H1 (cell line): ENCODE data around the gene DCBLD2. TPM values are rescaled to one million over a fixed set of nuclear protein-coding genes. Genes with fewer than 3 reads are reported as not detected.

ENCODE experiments used
- CTCF ChIA-PET: fragments of 300-600 bp; sonication (Branson Sonifier 250); formaldehyde crosslinking; loops from one replicate; lab custom pipeline; 2021; ENCODE audit not compliant: partially characterized antibody; lab: Charles Lee
- POLR2A ChIA-PET: fragments of 300-600 bp; sonication (Branson Sonifier 250); formaldehyde crosslinking; loops from one replicate; lab custom pipeline; 2021; ENCODE audit warnings: inconsistent platforms; ENCODE audit not compliant: partially characterized antibody; lab: Charles Lee
- DNase-seq, 2 experiments: peaks; one replicate each; pipeline versions ENCODE4 v3.0.0 to v3.0.0-alpha.2; 2010 to 2022; ENCODE audit warnings: low spot score in 2 of 2, low read depth in 1 of 2, mixed read lengths in 1 of 2
- FAIRE-seq: peaks from 2 replicates; lab custom pipeline; 2011; peaks lifted over from hg19 to GRCh38; lab: Jason Lieb, UNC
- H2AFZ ChIP-seq: 2 replicates; pipeline ENCODE4 v1.8.1; 2012; ENCODE audit warnings: low read length, inconsistent platforms
- H2AK5ac ChIP-seq: 2 replicates; pipeline ENCODE4 v1.6.1; 2013; ENCODE audit warnings: low read depth, low read length
- H2BK120ac ChIP-seq: replicated peaks from 2 replicates; pipeline ENCODE3; 2013; ENCODE audit warnings: low read depth, low read length, inconsistent platforms
- H2BK12ac ChIP-seq: 2 replicates; pipeline ENCODE4 v1.6.1; 2013; ENCODE audit warnings: low read depth, low read length
- H2BK15ac ChIP-seq: 2 replicates; pipeline ENCODE4 v1.6.1; 2013; ENCODE audit warnings: low read length
- H2BK20ac ChIP-seq: 2 replicates; pipeline ENCODE4 v1.6.1; 2013; ENCODE audit warnings: low read length
- H2BK5ac ChIP-seq: 2 replicates; pipeline ENCODE4 v1.6.1; 2013; ENCODE audit warnings: low read depth, low read length
- H3K14ac ChIP-seq: 2 replicates; pipeline ENCODE4 v1.6.1; 2013; ENCODE audit warnings: inconsistent platforms; ENCODE audit not compliant: insufficient read length
- H3K18ac ChIP-seq: 2 replicates; pipeline ENCODE4 v1.6.1; 2013; ENCODE audit warnings: low read length; ENCODE audit errors: extremely low read depth
- H3K23ac ChIP-seq: 2 replicates; pipeline ENCODE4 v1.6.1; 2013; ENCODE audit warnings: inconsistent platforms; ENCODE audit not compliant: insufficient read length
- H3K23me2 ChIP-seq: 2 replicates; pipeline ENCODE4 v1.6.1; 2013; ENCODE audit warnings: low read depth, low read length
- H3K27ac ChIP-seq: 2 replicates; pipeline ENCODE4 v1.6.1; 2011; ENCODE audit warnings: low read depth, low read length, inconsistent platforms
- H3K27me3 ChIP-seq, 4 experiments: replicated peaks in 1 of 4; 1 replicate in 1 of 4; 2 replicates in 3 of 4; pipeline versions ENCODE4 v1.6.1 to v1.8.1; 2011 to 2013; ENCODE audit warnings: low read length in 3 of 4, mild to moderate bottlenecking in 3 of 4, inconsistent platforms in 2 of 4, mixed read lengths in 2 of 4, moderate library complexity in 1 of 4; ENCODE audit not compliant: control insufficient read depth in 3 of 4, insufficient read depth in 3 of 4; ENCODE audit errors: extremely low read depth in 1 of 4
- H3K36me3 ChIP-seq, 4 experiments: 2 replicates each; pipeline versions ENCODE4 v1.6.1 to v1.8.1; 2011 to 2013; ENCODE audit warnings: mild to moderate bottlenecking in 4 of 4, low read length in 3 of 4, moderate library complexity in 2 of 4, control low read depth in 1 of 4, inconsistent platforms in 1 of 4; ENCODE audit not compliant: insufficient read depth in 4 of 4, control insufficient read depth in 2 of 4
- H3K4ac ChIP-seq: replicated peaks from 2 replicates; pipeline ENCODE3; 2013; ENCODE audit warnings: low read length, low read depth, mixed read lengths, inconsistent platforms; ENCODE audit not compliant: insufficient read length
- H3K4me1 ChIP-seq, 4 experiments: replicated peaks in 1 of 4; 1 replicate in 1 of 4; 2 replicates in 3 of 4; pipeline versions ENCODE4 v1.6.1 to v1.8.1; 2011 to 2013; ENCODE audit warnings: low read length in 3 of 4, inconsistent platforms in 2 of 4, mixed read lengths in 1 of 4; ENCODE audit not compliant: insufficient read depth in 4 of 4, control insufficient read depth in 3 of 4
- H3K4me2 ChIP-seq, 2 experiments: 2 replicates each; pipeline versions ENCODE4 v1.6.1 to v1.8.1; 2011 to 2013; ENCODE audit warnings: low read depth in 2 of 2, low read length in 2 of 2, control low read depth in 1 of 2, inconsistent platforms in 1 of 2, mild to moderate bottlenecking in 1 of 2; ENCODE audit not compliant: insufficient read depth in 1 of 2
- H3K4me3 ChIP-seq, 4 experiments: fragments of 200-600, 300-600 bp in 1 of 4; sonication (generic), shearing (Covaris generic), sonication (Bioruptor Twin) in 1 of 4; 2 replicates each; pipeline versions ENCODE4 v1.5.1 to v1.8.1; 2011 to 2016; ENCODE audit warnings: low read length in 4 of 4, low read depth in 3 of 4, control low read depth in 2 of 4, inconsistent platforms in 2 of 4, mild to moderate bottlenecking in 2 of 4, mixed read lengths in 1 of 4, moderate library complexity in 1 of 4; ENCODE audit not compliant: insufficient read depth in 2 of 4; ENCODE audit errors: extremely low read depth in 1 of 4
- H3K56ac ChIP-seq: replicated peaks from 2 replicates; pipeline ENCODE3; 2013; ENCODE audit warnings: low read depth, mild to moderate bottlenecking, mixed read lengths, low read length, inconsistent platforms; ENCODE audit not compliant: insufficient read length
- H3K79me1 ChIP-seq: 2 replicates; pipeline ENCODE4 v1.6.1; 2013; ENCODE audit warnings: low read depth, low read length, control low read depth
- H3K79me2 ChIP-seq, 2 experiments: 2 replicates each; pipeline versions ENCODE4 v1.6.1 to v1.8.1; 2012 to 2013; ENCODE audit warnings: low read length in 2 of 2, mild to moderate bottlenecking in 2 of 2, inconsistent platforms in 1 of 2; ENCODE audit not compliant: insufficient read depth in 2 of 2, control insufficient read depth in 1 of 2
- H3K9ac ChIP-seq, 4 experiments: replicated peaks in 1 of 4; 1 replicate in 1 of 4; 2 replicates in 3 of 4; pipeline versions ENCODE4 v1.6.1 to v1.8.1; 2011 to 2013; ENCODE audit warnings: low read depth in 3 of 4, low read length in 3 of 4, control low read depth in 2 of 4, mild to moderate bottlenecking in 2 of 4, moderate library complexity in 2 of 4, inconsistent platforms in 1 of 4; ENCODE audit errors: extremely low read depth in 1 of 4
- H3K9me3 ChIP-seq, 2 experiments: 2 replicates each; pipeline versions ENCODE4 v1.6.1 to v1.8.1; 2012 to 2013; ENCODE audit warnings: mild to moderate bottlenecking in 2 of 2, moderate library complexity in 2 of 2, control low read depth in 1 of 2, inconsistent platforms in 1 of 2, low read depth in 1 of 2, low read length in 1 of 2, mixed read lengths in 1 of 2; ENCODE audit not compliant: insufficient read depth in 2 of 2
- H4K20me1 ChIP-seq, 2 experiments: replicated peaks in 1 of 2; 2 replicates each; pipeline versions ENCODE3 to v1.8.1; 2011 to 2013; ENCODE audit warnings: inconsistent platforms in 2 of 2, low read length in 2 of 2, mild to moderate bottlenecking in 1 of 2; ENCODE audit not compliant: insufficient read depth in 2 of 2, control insufficient read depth in 1 of 2
- H4K5ac ChIP-seq: 2 replicates; pipeline ENCODE4 v1.6.1; 2013; ENCODE audit warnings: low read length, low read depth, mixed read lengths, inconsistent platforms; ENCODE audit not compliant: insufficient read length
- H4K8ac ChIP-seq: 2 replicates; pipeline ENCODE4 v1.8.0; 2013; ENCODE audit warnings: mild to moderate bottlenecking, moderate library complexity, low read length, inconsistent platforms; ENCODE audit not compliant: insufficient read depth; ENCODE audit errors: extremely low read depth
- H4K91ac ChIP-seq: replicated peaks from 2 replicates; pipeline ENCODE3; 2013; ENCODE audit warnings: low read length, mixed read lengths, inconsistent platforms; ENCODE audit not compliant: insufficient read length
- EP300 ChIP-seq, 2 experiments: IDR thresholded peaks; 1 replicate in 1 of 2; 2 replicates in 1 of 2; pipeline ENCODE4 v1.6.1; 2011 to 2012; ENCODE audit warnings: low read depth in 2 of 2, low read length in 2 of 2, mild to moderate bottlenecking in 2 of 2, borderline replicate concordance in 1 of 2, inconsistent platforms in 1 of 2, moderate library complexity in 1 of 2
- WGBS, 2 experiments: shearing (Covaris generic) in 1 of 2; methylation state at CpG; one replicate each; pipeline versions ENCODE4 v1.1.6 to v1.1.7; 2013 to 2015; ENCODE audit warnings: low lambda C conversion rate in 2 of 2, mixed read lengths in 2 of 2, inconsistent platforms in 1 of 2, low coverage in 1 of 2, missing lambda C conversion rate in 1 of 2; ENCODE audit not compliant: insufficient replicate concordance in 2 of 2, insufficient coverage in 1 of 2, insufficient read length in 1 of 2; ENCODE audit errors: extremely low coverage in 1 of 2, missing lambda C conversion rate in 1 of 2; 5-methylcytosine and 5-hydroxymethylcytosine counted together
- polyA plus RNA-seq, 7 experiments: library from polyadenylated mRNA; depleted of rRNA in 3 of 7; stranded (reverse) in 5 of 7; unstranded in 2 of 7; fragments of >200 nt in 5 of 7; fragments of 200-250 nt in 2 of 7; gene quantifications; 1 replicate in 5 of 7; 2 replicates in 1 of 7; 4 replicates in 1 of 7; pipeline versions ENCODE4 v1.2.1 to v1.2.3, GENCODE V29; 2011 to 2013; ENCODE audit warnings: missing spikeins in 2 of 7, mixed read lengths in 2 of 7
- total RNA-seq: library from RNA; stranded (reverse); fragmentation: NEBNext Ultra II Directional; extraction: Animal tissue kit (Norgen Biotek cat#: 25700); gene quantifications from 2 replicates; pipeline ENCODE4 v1.2.1, GENCODE V29; 2021

The DCBLD2 gene
- total and polyA plus RNA-seq, 2 of the 8 experiments (the other 6 are each of a cell fraction or from before 2014, with no cell fraction given), result 19.6 to 63.8 TPM

DNA sequence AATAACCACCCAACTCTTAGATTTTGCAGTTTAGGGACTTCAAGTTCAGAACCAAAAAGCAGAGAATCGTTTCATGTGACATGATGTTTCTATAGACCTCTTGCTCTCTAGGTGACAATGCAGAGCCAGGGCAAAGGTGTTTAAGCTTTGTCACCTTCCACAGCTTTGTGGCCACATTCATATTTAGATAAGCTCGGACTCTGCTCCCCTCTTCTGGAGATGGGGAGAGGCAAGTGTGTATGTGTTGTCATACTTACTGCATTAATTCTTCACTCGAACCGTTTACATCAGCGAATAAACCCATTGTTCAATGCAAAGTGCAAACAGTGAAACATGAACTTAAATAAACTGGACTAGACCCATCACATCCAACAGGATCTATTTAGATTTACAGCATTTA is 105.2 kb downstream of the DCBLD2 start:
- Histone ChIP-seq H3K9me3 (no peaks in the 10 kb centered on the region), H2BK5ac (no peak overlapping the region), H3K27me3 (no peaks in the 10 kb centered on the region), H3K9ac (no peak overlapping the region), H4K5ac (no peak overlapping the region), H3K56ac (no peak overlapping the region), H3K79me1 (no peaks in the 10 kb centered on the region), H3K36me3 (peaks cover 3 to 25% (median 6%) of the 10 kb centered on the region in 4 experiments), H3K18ac (no peak overlapping the region), H4K91ac (no peak overlapping the region), H3K27ac (no peak overlapping the region), H3K4ac (no peak overlapping the region), H3K23me2 (no peaks in the 10 kb centered on the region), H2BK20ac (no peak overlapping the region), H3K23ac (no peak overlapping the region), H2BK120ac (no peak overlapping the region), H3K4me3 (no peak overlapping the region), H2AFZ (no peak overlapping the region), H2BK15ac (no peak overlapping the region), H3K4me1 (no peaks in the 10 kb centered on the region), H3K4me2 (no peak overlapping the region), H3K14ac (no peak overlapping the region), H4K8ac (no peak overlapping the region), H3K79me2 (no peaks in the 10 kb centered on the region), H4K20me1 (peaks cover 0 to 1% of the 10 kb centered on the region in 2 experiments), H2BK12ac (no peak overlapping the region), H2AK5ac (no peak overlapping the region)
- FAIRE-seq (no peak), DNase-seq (no peak)
- 84% methylated on average over 5 of the region's 5 CpGs; no CpG with 5 or more reads in 1 of the 2 experiments for WGBS, 2 experiments
- ChIA-PET CTCF (interaction anchor here (0.6 to 3.8 kb wide), 3 partner anchors 14 to 194 kb away, joined by 3 to 19 read pairs (median 3); no protein-coding TSS in a partner anchor), POLR2A (no interaction called here)
- TF ChIP-seq EP300 (IDR thresholded peaks at IDR 0.05; ENCODE audit: borderline replicate concordance in 1 of 2, low read depth in 2 of 2, low read length in 2 of 2), result no peak
